ENCODE data around the gene ARFGAP1. TPM values are rescaled to one million over a fixed set of nuclear protein-coding genes. Genes with fewer than 3 reads are reported as not detected.

Gene ARFGAP1
- 83.8 and 96.3 TPM in 2 replicates for total RNA-seq
- polyA plus RNA-seq (2012): 134 TPM

- peak; percentile 91 for DNase-seq (ENCODE audit: low read depth)
Observed at GRCh38 chr20:63272105-63273058, at the start of gene ARFGAP1. ARFGAP1 (plus strand) TSS chr20:63272813; CDS start chr20:63275581, 2,768 bp downstream.

GRCh38 chr20:63223121-63223825 is 49.3 kb upstream of the ARFGAP1 start:
- DNase-seq (ENCODE audit: low read depth): peak; percentile 64

GRCh38 chr20:63223826-63224207 is 48.8 kb upstream of the ARFGAP1 start:
- DNase-seq (ENCODE audit: low read depth): no peak

GRCh38 chr20:63224412-63225081 is 48.1 kb upstream of the ARFGAP1 start:
- DNase-seq (ENCODE audit: low read depth): peak; percentile 93

- no peak for DNase-seq (ENCODE audit: low read depth)
Observed at GRCh38 chr20:63225082-63225454, 47.5 kb upstream of the ARFGAP1 start.

- no peak for DNase-seq (ENCODE audit: low read depth)
Observed at GRCh38 chr20:63226042-63226943, 46.3 kb upstream of the ARFGAP1 start.

- no peak for DNase-seq (ENCODE audit: low read depth)
Observed at GRCh38 chr20:63227260-63227659, 45.4 kb upstream of the ARFGAP1 start.

GRCh38 chr20:63228806-63229205 is 43.8 kb upstream of the ARFGAP1 start:
- no peak for DNase-seq (ENCODE audit: low read depth)

- peak; percentile 57 for DNase-seq (ENCODE audit: low read depth)
Observed at GRCh38 chr20:63230800-63231268, 41.8 kb upstream of the ARFGAP1 start.

- peak; percentile 53 for DNase-seq (ENCODE audit: low read depth)
Observed at GRCh38 chr20:63232235-63233060, 40.2 kb upstream of the ARFGAP1 start.

GRCh38 chr20:63233061-63233344 is 39.6 kb upstream of the ARFGAP1 start:
- DNase-seq (ENCODE audit: low read depth): no peak

- no peak for DNase-seq (ENCODE audit: low read depth)
Observed at GRCh38 chr20:63233924-63234323, 38.7 kb upstream of the ARFGAP1 start.

GRCh38 chr20:63234693-63235398 is 37.8 kb upstream of the ARFGAP1 start:
- no peak for DNase-seq (ENCODE audit: low read depth)

GRCh38 chr20:63235399-63235983 is 37.1 kb upstream of the ARFGAP1 start, which contains the start of gene BIRC7:
BIRC7 (plus strand) TSS chr20:63235905; CDS start chr20:63236097, 192 bp downstream.
- DNase-seq (ENCODE audit: low read depth): no peak

- DNase-seq (ENCODE audit: low read depth): no peak
Observed at GRCh38 chr20:63236116-63236837, 36.3 kb upstream of the ARFGAP1 start.

GRCh38 chr20:63238031-63238430 is 34.6 kb upstream of the ARFGAP1 start:
- DNase-seq (ENCODE audit: low read depth): no peak

- DNase-seq (ENCODE audit: low read depth): no peak
Observed at GRCh38 chr20:63238514-63239125, 34.0 kb upstream of the ARFGAP1 start.

- no peak for DNase-seq (ENCODE audit: low read depth)
Observed at GRCh38 chr20:63239431-63239830, 33.2 kb upstream of the ARFGAP1 start.
